H1 (cell line): ENCODE data around the gene SLC25A26.

Source experiments
- CTCF ChIP-seq, 3 experiments: IDR thresholded peaks; 1 replicate in 2 of 3; 2 replicates in 1 of 3; pipeline versions ENCODE4 v1.5.1 to v1.6.1; 2011; ENCODE audit warnings: low read length in 3 of 3, mild to moderate bottlenecking in 3 of 3, inconsistent platforms in 2 of 3, low read depth in 1 of 3, moderate library complexity in 1 of 3; ENCODE audit not compliant: insufficient read depth in 1 of 3; ENCODE audit errors: control extremely low read depth in 1 of 3
- POLR2AphosphoS5 ChIP-seq: IDR thresholded peaks from 2 replicates; pipeline ENCODE4 v1.6.1; 2011; ENCODE audit warnings: low read depth, low read length
- RAD21 ChIP-seq, 2 experiments: IDR thresholded peaks in 1 of 2; conservative IDR thresholded peaks in 1 of 2; 2 replicates each; pipeline ENCODE4 v1.6.1; 2011; ENCODE audit warnings: low read depth in 2 of 2, low read length in 2 of 2, improper control_type of control experiment in 1 of 2, inconsistent platforms in 1 of 2, mild to moderate bottlenecking in 1 of 2, moderate library complexity in 1 of 2
- SIN3A ChIP-seq, 2 experiments: IDR thresholded peaks in 1 of 2; conservative IDR thresholded peaks in 1 of 2; 2 replicates each; pipeline ENCODE4 v1.6.1; 2011 to 2012; ENCODE audit warnings: low read length in 2 of 2, improper control_type of control experiment in 1 of 2, low read depth in 1 of 2, mild to moderate bottlenecking in 1 of 2
- TEAD4 ChIP-seq: IDR thresholded peaks from 2 replicates; pipeline ENCODE4 v1.6.1; 2012; ENCODE audit warnings: low read depth, low read length, inconsistent platforms, mixed read lengths

GRCh38 chr3:66211779-66212178 lies 9.0 kb upstream of the SLC25A26 start:
- no peak for TF ChIP-seq CTCF (IDR thresholded peaks at IDR 0.05; ENCODE audit: control extremely low read depth in 1 of 3, insufficient read depth in 1 of 3, low read depth in 1 of 3, low read length in 3 of 3)
- no peak for TF ChIP-seq POLR2AphosphoS5
- no peak for TF ChIP-seq RAD21 (IDR thresholded peaks at IDR 0.05 in 1 of 2, conservative IDR thresholded peaks at IDR 0.05 in 1 of 2; ENCODE audit: low read depth in 2 of 2, low read length in 2 of 2)
- no peak for TF ChIP-seq SIN3A (conservative IDR thresholded peaks at IDR 0.05 in 1 of 2, IDR thresholded peaks at IDR 0.05 in 1 of 2; ENCODE audit: low read depth in 1 of 2, low read length in 2 of 2)
- TF ChIP-seq TEAD4 = no peak
